ENCODE data around the gene TBX3.
"Not testable (repeated sequence)": the region's sequence is repeated elsewhere in the genome, so short reads cannot be mapped to it uniquely, and the experiment has no call there.

TBX3 gene

GRCh38 chr12:114684098-114684869 lies at the start of gene TBX3:
TBX3 (minus strand) TSS chr12:114684175; CDS start chr12:114683200, 975 bp downstream.
- TF ChIP-seq CTCF (IDR thresholded peaks at IDR 0.05; ENCODE audit: low read length, missing control alignments) = peak; percentile 30
- DNase-seq (ENCODE audit: low read depth) = peak; percentile 100
- peak within 1 kb of the TSS; percentile 99 for H3K4me3 ChIP-seq (replicated peaks; ENCODE audit: low read depth, low read length)

- H3K4me3 ChIP-seq (replicated peaks; ENCODE audit: low read depth, low read length) = no peak overlapping the region
- DNase-seq (ENCODE audit: low read depth) = no peak
- TF ChIP-seq CTCF (IDR thresholded peaks at IDR 0.05; ENCODE audit: low read length, missing control alignments) = no peak
These were observed 48.6 kb upstream of the TBX3 start for GRCh38 chr12:114732426-114733030.

GRCh38 chr12:114729731-114730130 lies 45.8 kb upstream of the TBX3 start:
- DNase-seq (ENCODE audit: low read depth) = peak; percentile 8
- no peak overlapping the region for H3K4me3 ChIP-seq (replicated peaks; ENCODE audit: low read depth, low read length)
- TF ChIP-seq CTCF (IDR thresholded peaks at IDR 0.05; ENCODE audit: low read length, missing control alignments) = no peak

GRCh38 chr12:114726092-114726710 lies 42.2 kb upstream of the TBX3 start:
- H3K4me3 ChIP-seq (replicated peaks; ENCODE audit: low read depth, low read length) = no peak overlapping the region
- no peak for TF ChIP-seq CTCF (IDR thresholded peaks at IDR 0.05; ENCODE audit: low read length, missing control alignments)
- no peak for DNase-seq (ENCODE audit: low read depth)

GRCh38 chr12:114722176-114722575 lies 38.2 kb upstream of the TBX3 start:
- not testable (repeated sequence) for DNase-seq (ENCODE audit: low read depth); H3K4me3 ChIP-seq (replicated peaks; ENCODE audit: low read depth, low read length)

GRCh38 chr12:114721266-114721665 lies 37.3 kb upstream of the TBX3 start:
- DNase-seq (ENCODE audit: low read depth) = no peak

More at GRCh38 chr12:114721266-114721665, 37.3 kb upstream of the TBX3 start:
- no peak overlapping the region for H3K4me3 ChIP-seq (replicated peaks; ENCODE audit: low read depth, low read length)
- TF ChIP-seq CTCF (IDR thresholded peaks at IDR 0.05; ENCODE audit: low read length, missing control alignments) = no peak

Measured in fibroblast of pulmonary artery (primary cell).